Dermis blood vessel endothelial cell (primary cell): ENCODE results near the gene SLC39A8. TPM values are rescaled to one million over a fixed set of nuclear protein-coding genes. Genes with fewer than 3 reads are reported as not detected.

Experiments
- DNase-seq: peaks from one replicate; pipeline ENCODE4 v3.0.0; 2010
- total RNA-seq: library from RNA; depleted of rRNA; stranded (reverse); fragments of >200 nt; gene quantifications from 2 replicates; pipeline ENCODE4 v1.2.3, GENCODE V29; 2014

The SLC39A8 gene
- total RNA-seq, 1 donor from 2014 or later, result 3.1 TPM

DNA sequence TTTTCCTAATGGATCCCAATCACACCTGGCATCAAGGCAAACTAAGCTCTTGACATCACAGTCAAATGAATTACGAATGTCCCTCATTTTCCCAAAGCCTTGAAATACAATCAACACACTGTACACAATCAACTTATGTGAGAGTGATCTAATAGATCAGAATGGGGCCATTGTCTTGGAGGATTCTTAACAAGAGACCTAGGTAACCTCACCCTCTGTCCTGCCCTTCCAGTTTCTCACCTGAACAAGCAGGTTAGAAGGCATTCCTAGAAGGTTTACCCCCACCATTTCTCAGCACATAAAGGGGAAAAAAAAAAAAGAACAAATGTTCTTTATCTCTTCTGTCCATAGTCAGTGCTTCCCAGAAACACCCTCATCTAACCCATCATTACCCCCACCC is 6.3 kb downstream of the SLC39A8 start:
- DNase-seq, result no peak

DNA sequence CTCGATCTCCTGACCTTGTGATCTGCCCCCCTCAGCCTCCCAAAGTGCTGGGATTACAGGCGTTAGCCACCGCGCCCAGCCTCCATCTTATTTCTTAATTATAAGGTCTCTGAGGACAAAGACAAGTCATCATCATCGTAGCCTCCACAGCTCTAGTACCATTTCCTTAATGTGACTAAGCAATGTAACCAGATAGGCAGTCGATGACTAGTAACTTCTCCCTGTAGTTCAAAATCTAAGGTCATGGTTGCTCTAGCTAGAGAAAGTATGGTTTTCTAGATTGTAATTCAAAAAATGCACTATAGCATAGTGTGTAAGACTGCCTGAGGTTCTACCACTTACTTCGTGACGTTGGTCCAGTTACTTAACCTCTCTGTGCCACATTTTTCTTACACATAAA is 6.9 kb downstream of the SLC39A8 start:
- no peak for DNase-seq

DNA sequence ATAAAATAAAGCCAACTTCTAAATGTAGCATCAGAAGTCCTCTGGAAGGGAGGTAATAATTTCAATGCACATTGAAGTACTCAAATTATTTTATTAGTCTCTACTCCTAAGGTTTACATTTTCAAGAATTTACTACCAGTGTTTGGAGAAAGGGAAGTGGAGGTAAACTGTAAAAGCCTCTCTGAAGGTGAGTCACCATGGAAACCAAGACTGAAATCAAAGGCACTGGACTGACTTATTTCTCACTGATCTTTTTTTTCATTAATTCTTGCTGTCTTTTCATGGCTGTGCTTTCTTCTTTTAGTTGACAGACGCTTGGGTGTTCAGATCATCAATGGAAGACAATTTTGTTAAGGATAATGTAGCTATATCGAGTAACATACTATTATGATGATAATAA is 9.7 kb downstream of the SLC39A8 start:
- DNase-seq, result no peak

DNA sequence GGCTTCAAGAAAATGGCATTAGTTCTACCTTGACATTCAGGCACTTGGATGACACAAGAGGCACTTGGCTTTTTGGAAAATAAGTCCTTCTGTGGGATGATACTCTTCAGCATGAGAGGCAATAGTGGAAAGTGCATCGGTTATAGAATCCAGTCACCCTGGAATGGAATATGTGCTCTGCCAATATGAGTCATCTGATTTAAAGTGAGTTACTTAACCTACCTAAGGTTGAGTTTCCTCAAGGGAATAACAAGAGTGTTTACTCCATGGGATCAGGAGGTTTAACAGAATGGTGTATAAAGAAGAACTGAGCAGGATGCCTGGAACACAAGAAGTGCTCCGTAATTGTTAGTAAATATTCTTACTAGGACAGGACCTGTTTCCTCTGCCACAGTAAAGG is 10.7 kb downstream of the SLC39A8 start:
- no peak for DNase-seq

DNA sequence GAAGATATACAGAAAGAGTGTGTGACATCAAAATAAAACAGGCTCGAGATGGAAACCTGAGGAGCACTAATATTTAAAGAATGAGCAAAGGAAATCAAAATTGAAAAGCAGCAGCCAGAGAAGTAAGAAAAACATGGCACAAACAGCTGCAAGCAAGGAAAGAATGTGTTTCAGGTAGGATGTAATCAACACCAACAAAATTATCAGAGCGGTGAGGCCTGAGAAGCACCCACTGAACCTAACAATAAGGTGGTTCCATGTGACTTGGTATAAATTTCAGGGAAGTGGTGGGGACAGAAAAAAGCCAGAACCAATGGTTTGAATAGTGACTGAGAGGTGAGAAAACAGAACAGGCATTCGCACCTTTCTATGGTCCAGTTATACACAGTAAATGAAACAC is 11.5 kb downstream of the SLC39A8 start:
- DNase-seq, result no peak

DNA sequence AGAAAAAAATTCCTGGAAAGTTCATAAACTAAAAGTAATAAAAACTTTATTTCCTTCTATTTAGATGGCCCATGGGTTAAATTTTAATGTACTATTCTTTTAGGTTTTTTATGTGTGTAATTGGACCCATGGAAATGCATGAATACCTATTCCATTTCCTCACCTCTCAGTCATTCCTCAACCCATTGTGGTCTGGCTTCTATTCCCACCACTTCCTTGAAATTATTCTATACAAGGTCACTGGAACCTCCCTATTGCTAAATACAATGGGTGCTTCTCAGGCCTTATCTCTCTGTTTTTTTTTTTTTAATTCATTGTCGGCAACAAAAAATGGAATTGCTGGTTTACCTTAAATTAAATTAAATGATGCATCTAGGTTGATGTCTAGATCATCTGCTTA is 17.2 kb downstream of the SLC39A8 start:
- DNase-seq, result no peak

DNA sequence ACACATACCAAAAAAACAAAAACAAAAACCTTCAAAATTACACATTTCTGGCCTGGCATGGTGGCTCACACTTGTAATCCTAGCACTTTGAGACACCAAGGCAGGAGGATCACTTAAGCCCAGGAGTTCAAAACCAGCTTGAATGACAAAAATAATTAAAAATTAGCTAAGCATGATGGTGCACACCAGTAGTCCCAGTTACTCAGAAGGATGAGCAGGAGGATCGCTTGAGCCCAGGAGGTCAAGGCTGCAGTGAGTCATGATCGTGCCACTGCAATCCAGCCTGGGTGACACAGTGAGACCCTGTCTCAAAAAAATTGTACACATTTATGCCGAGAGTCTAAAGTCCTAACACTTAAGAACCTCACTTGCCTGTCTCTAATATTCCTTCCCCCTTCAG is 18.3 kb downstream of the SLC39A8 start:
- DNase-seq, result no peak

DNA sequence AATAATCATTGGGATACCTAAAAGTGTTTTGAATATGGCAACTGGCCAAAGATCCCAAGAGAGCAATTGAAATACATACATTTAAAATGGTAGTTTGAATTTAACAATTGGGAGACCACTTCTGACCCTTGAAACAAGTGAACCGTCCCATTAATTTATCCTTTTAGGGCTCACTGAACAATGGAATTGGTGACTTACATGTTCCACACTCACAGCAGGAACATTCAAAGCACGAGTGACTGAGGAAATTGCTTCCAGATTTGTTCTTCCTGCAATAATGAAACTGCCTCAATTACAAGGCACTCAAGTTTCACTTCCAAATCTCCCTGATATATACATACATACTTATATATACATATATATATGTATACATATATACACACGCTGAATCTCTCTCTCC is 20.6 kb downstream of the SLC39A8 start:
- DNase-seq, result no peak

DNA sequence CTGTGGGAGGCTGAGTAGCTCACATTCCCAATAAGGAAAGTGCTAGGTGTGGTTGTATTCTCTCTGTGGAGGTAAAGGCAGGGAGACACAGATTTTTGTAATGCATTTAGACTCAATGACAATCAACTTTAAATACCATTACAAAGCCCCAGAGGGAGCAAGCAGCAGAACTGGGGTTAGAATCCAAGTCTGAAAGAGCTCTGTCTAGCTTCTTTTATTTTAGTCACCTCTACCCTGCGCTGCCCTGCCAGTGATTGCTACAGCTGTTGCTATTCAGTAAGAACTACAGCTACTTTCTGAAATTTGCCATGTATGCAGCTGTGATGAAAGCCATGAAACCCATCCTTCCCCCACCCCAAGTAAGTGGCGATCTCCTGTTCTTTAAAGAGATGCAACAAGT is 22.5 kb downstream of the SLC39A8 start:
- no peak for DNase-seq

DNA sequence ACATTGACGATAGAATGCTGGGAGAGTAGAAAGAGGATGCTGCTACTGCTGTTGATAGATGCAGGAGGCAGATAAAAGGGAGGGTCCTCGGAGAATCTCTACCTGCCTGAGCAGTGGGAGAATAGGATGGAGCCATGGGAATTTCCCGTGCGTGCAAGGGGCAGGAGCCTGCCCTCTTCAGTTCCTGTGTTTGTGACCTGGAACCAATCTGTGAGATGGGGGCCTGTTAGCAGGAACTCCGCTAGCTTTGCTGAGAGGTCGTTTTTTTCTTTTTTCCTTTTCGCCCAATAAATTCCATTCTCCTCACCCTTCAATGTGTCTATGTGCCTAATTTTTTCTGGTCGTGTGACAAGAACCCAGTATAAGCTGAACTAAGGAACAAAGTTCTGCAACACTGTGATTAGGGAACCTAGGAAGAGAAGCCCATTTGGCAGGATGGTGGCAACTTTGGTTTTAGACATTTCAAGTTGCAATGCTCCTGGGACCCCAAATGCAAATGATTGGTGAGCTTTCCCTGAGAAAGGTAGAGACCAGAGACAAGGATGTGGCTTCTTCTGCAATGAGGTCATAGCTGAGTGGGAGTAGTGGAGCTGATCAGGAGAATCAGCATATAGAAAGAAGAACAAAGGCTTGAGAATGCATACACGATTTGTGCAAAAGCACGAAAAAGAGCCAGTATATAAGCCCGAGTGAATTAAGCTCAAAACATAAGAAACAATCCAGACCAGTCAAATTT is 23.9 kb downstream of the SLC39A8 start:
- DNase-seq, result no peak

DNA sequence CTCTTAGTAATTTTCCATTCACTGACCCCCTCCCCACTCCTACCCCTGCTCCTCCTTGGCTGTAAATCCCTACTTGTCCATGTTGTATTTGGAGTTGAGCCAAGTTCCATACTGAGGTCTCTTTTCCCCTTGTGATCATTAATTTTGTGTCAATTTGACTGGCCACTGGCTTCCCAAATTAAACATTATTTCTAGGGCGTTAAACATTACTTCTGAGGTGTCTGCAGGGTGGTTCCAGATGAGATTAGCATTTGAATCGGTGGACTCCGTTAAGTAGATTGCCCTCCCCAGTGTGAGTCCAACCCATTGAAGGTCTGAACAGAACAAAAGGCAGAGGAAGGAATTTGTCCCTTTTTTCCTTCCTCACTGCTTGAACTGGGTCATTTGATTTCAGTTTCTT is 25.7 kb downstream of the SLC39A8 start:
- DNase-seq, result no peak

DNA sequence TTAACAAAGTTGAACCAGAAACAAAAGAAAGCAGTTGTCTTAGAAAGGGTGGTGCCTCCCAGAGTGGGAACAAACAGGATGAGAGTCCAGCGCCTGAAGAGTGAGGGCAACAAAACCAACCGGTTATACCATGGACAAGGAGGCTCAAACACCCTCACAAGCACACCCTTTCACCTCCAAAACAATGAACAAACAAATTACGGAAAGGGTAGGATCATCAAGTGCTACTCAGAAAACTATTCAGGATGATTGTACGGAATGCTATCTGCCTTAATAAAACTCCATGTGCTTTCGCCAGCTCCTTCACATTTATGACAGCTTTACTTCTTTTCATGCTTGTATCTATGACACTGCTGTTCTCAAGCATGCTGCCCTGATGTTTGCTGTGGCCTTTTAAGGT is 26.8 kb downstream of the SLC39A8 start:
- no peak for DNase-seq

DNA sequence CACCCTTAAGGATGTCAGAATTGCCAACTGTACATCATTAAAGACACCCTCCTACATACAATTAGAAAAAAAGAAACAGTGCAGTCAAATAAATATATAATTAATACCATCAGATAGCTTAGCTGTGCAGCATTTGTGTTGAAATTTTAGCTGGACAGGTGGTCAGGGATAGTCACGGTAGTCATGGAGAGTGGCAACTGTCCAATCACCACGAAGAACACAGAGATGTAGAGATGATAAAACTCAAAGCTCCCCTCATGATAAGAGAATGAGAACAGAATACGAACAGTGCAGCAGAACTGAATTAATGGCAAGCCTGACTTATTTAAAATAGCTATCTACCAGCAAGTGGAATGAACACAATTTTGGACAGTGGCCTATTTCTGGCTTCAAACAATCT is 27.2 kb downstream of the SLC39A8 start:
- no peak for DNase-seq

DNA sequence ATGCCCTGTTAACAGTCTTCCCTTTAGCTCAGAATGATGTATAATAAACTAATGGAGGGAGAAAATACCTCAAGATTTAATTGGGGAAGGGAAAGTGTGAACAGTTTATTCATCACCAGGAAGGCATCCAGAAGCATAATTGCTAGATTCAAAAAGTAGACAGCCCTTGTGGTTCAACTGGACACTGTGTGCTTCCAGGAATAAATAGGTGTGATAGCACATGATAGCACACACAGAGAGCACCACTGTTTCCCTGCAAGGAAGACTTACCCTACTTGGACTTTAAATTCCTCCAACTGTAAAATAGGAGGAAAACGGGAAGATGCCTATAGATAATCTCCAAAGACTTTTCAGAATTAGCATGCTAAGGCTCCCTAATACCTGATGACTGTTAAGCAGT is 27.8 kb downstream of the SLC39A8 start:
- no peak for DNase-seq

DNA sequence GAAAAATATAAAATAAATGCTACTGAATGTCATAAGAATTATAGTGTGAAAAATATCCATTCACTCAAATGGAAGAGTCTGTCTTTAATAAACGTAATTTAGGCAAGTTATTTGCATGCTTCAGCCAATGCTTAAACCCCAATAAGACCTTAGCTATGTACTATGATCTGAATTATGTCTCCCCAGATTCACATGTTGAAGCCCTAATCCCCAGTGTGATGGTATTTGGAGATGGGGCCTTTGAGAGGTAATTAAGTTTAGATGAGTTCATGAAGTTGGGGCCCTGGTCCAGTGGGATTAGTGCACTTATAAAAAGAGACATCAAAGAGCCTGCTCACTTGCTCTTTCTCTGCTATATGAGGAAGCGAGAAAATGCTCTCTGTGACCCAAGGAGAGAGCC is 28.7 kb downstream of the SLC39A8 start:
- no peak for DNase-seq

DNA sequence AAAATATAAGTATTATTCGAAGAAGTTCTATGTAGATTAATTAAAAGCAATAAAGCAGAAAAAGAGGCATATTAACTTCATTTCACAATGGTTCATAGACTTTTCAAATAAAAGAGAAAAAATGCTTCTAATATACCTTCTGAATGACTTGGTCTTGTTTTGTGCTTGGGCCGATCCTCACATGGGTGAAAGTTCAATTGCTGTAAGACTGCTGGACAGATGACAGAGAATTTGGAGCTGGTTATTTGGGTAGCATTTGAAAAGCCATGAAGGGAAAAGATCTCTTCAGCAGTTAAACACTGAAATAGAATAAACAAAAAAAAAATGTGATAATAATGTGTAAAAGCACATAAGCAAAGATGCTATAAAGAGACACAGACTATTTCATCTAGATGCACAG is 29.8 kb downstream of the SLC39A8 start:
- DNase-seq, result no peak

DNA sequence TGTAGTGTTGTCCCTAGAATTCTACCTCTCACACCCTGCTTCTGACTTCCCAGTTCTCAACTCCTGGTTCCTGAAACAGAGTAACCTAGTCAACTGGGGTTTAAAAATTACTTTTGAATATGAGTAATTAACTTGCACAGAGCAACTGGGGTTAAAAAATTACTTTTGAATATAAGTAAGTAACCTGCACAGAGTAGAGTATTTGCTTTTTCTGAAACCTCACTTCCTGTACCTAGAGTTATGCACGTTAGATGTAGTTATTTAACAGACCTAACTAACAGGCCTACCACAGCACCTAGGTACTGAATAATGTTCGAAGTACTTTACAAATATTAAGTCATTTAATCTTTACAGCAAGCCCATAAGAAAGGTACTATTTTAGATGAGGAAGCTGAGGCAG is 32.9 kb downstream of the SLC39A8 start:
- DNase-seq, result no peak

DNA sequence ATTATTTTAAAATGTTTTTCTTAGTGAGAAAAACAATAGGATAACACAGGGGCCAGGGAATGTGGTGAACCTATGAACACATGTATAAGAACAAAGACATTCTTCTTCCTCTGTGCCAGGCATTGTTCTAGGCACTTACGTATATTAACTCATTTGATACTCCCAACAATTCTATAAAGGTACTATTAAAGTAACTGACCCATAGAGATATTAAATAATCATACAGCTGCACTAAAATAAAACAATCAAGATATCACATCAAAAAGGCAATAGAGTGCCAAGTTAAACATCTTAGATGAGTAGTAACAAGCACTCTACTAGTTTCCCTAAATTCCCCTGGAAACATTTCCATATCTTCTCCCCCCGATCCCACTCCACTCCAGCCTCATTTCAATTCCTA is 33.4 kb downstream of the SLC39A8 start:
- DNase-seq, result no peak

DNA sequence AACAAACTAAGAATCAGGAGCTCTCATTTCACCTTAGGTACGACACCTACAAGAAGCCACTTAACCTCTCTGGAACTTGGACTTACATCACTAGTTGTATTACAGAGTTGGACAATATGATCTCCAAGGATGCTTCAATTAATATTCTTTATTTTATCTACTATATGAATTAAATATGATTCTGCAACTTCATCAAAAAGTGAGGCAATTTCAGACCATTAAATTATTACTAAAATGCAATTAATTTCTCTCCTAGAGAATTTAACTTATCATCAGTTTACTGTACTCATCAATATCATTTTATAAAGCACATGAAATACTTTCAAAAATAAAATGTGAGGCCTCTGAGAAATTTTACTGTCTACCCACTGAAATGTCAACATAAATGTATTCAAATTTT is 33.9 kb downstream of the SLC39A8 start:
- no peak for DNase-seq

DNA sequence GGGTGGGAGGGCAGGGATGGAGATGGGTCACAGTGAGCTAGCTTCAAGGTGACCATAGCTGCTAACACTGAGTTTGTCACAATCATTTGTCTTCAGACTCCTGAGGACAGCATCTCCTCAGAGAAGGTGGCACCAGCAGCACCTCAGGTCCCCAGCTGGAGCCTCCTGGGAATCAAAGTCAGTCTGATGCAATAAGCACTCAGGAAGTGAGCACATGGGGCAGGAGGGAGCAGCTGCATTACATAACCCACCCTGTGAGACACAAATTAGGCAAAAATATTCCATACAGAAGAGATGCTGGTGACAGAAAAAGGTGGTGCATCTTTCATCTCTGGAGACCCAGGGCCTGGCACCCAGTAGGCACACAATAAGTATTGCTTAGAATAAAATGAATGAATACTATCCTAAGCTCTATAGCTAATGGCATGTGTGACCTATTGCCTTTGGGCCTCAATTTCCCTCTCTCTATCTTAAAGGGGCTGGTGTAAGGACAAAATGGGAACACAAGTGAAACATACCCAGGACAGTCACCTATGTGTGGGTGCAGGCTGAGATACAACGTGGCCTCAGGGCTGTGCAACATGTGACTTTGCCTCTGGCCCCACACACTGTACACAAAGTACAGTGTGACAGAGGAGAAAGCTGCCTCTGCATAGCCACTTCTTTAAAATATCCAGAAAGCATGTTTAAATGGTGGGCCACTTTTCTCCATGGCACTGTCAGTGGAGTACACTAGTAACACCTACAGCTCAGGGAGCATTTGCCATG is 37.1 kb downstream of the SLC39A8 start:
- no peak for DNase-seq

DNA sequence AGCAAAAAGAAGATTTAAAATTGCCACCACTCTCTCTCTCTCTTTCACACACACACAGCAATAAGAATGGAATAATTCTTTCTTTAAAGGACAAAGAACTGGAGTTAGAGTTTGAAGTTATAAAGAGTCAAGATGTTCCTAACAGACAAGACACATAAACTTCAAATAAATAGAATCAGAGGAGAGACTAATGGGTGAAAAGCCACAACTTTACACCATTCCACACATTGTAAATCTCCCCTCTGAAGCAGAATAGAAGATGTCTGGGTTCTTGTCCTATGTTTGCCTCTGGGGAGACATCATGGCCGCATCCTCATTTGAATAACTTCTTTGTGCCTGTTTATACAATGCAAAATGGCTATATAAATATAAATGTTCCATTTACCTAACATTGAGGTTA is 39.6 kb downstream of the SLC39A8 start:
- no peak for DNase-seq

DNA sequence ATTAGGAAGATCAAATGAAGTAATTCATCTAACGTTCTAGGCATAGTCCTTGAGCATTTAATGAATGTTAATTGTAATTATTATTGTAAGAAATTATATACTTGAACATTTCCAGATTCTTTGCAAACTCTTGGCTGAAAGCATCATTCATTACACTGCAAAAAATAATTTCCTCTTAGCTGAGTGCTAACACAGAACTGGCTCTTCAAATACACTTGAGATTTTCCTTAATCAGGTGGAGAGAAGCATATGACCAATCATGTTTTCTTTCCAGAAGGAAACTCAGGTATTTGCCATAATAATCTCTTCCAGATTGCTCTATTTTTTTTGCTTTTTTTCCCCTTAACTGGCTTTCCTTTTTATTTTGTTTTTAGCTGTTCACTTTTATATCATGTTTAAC is 42.5 kb downstream of the SLC39A8 start:
- no peak for DNase-seq

DNA sequence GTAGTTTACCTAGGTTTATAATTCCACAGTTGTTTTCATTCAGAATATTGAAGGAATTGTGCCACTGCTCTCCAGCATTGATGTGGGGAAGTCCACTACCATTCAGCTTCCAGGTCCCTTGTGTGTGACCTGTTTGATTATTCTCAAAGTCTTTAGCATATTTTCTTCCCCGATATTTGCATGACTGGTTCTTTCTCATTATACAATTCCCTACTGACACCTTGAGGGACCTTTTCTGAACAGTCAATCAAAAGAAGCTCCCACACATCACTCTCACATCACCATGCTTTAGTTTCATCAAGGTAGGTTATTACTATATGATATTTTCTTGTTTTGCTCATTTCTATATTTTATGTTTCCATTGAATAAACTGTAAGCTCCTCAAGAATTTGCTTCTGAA is 44.1 kb downstream of the SLC39A8 start:
- DNase-seq, result no peak

DNA sequence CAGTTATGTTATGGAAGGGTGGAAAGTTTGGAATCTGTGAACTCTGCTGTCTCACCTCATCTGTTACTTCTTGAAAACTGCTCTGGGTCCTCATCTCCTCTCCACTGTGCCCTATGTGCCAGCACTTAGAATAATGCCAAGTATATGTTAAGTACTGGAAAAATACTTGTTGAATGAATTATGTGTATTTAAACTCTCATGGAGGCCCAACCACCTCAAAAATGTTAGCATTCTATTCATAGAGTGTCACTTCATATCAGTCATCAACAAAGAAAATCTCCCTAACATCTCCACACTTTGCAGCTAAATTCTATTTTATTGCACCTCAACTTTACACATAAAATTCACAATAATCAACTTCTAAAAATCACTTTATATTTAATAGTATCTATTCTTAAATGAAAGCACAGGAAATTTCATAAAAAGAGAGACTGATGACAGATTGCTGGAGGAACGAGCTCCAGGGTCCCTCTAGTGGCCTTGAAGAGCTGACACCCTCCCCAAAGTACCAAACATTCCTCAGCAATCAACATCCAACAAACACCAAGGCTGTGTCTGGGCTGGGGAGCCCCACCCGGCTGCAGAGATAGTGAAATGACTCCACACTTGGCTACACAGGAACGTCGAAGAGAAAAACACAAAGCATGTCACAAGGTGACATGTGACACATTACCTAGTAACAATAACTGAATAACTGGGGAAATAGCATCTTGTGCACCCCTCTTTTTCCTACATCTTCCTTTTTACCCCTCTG is 45.8 kb downstream of the SLC39A8 start:
- DNase-seq, result peak; percentile 46
